Naive thymus-derived CD4-positive, alpha-beta T cell (primary cell): ENCODE data around the gene CDC42BPG. TPM values are rescaled to one million over a fixed set of nuclear protein-coding genes. Genes with fewer than 3 reads are reported as not detected.

Experiments used
- ATAC-seq: fragments of 150-1000 bp; cut with Tn5 transposase; 2 replicates; pipeline ENCODE4 v1.10.0; 2021; ENCODE audit warnings: mild to moderate bottlenecking, moderate library complexity
- CTCF ChIA-PET: fragments of 350-600 bp; sonication (Branson Sonifier 250); formaldehyde crosslinking; loops from one replicate; lab custom pipeline; 2021; ENCODE audit warnings: antibody characterized with exemption; lab: Charles Lee
- POLR2A ChIA-PET: fragments of 350-600 bp; sonication (Branson Sonifier 250); formaldehyde crosslinking; loops from one replicate; lab custom pipeline; 2021; ENCODE audit warnings: antibody characterized with exemption, inconsistent platforms; lab: Charles Lee
- DNase-seq, 9 donors: peaks; one replicate each; pipeline versions ENCODE4 v3.0.0 to v3.0.0-alpha.2; 2020 to 2022; ENCODE audit warnings: mixed read lengths in 1 of 9
- H3K27ac ChIP-seq: one replicate; pipeline ENCODE4 v1.7.0; 2013; ENCODE audit warnings: mild to moderate bottlenecking, low read depth, low read length, moderate library complexity
- H3K27me3 ChIP-seq, 2 donors: one replicate each; pipeline ENCODE4 v1.7.0; 2013; ENCODE audit warnings: low read length in 2 of 2, mild to moderate bottlenecking in 2 of 2, moderate library complexity in 2 of 2; ENCODE audit not compliant: control insufficient read depth in 2 of 2, insufficient read depth in 2 of 2
- H3K36me3 ChIP-seq, 3 experiments: 1 replicate in 2 of 3; 2 replicates in 1 of 3; pipeline ENCODE4 v1.7.0; 2013; ENCODE audit warnings: low read length in 3 of 3, mild to moderate bottlenecking in 3 of 3, moderate library complexity in 1 of 3; ENCODE audit not compliant: insufficient read depth in 3 of 3, control insufficient read depth in 2 of 3
- H3K4me1 ChIP-seq, 2 donors: one replicate each; pipeline ENCODE4 v1.7.0; 2013; ENCODE audit warnings: low read length in 2 of 2, mild to moderate bottlenecking in 2 of 2, moderate library complexity in 1 of 2; ENCODE audit not compliant: control insufficient read depth in 2 of 2, insufficient read depth in 2 of 2
- H3K4me3 ChIP-seq: 2 replicates; pipeline ENCODE4 v1.7.0; 2013; ENCODE audit warnings: mild to moderate bottlenecking, low read length
- H3K9me3 ChIP-seq, 3 experiments: 1 replicate in 2 of 3; 2 replicates in 1 of 3; pipeline ENCODE4 v1.7.0; 2013; ENCODE audit warnings: low read length in 3 of 3; ENCODE audit not compliant: control insufficient read depth in 2 of 3
- H3K27ac Mint-ChIP-seq, 9 donors: one replicate each; pipeline ENCODE4 v1.8.0; 2020 to 2022; ENCODE audit warnings: mixed read lengths in 9 of 9, mild to moderate bottlenecking in 8 of 9, moderate library complexity in 5 of 9, inconsistent platforms in 2 of 9
- H3K27me3 Mint-ChIP-seq, 5 donors: one replicate each; pipeline ENCODE4 v1.8.0; 2021 to 2022; ENCODE audit warnings: mixed read lengths in 5 of 5, mild to moderate bottlenecking in 1 of 5
- H3K36me3 Mint-ChIP-seq, 5 donors: one replicate each; pipeline ENCODE4 v1.8.0; 2020 to 2022; ENCODE audit warnings: mixed read lengths in 5 of 5, mild to moderate bottlenecking in 3 of 5, inconsistent platforms in 1 of 5
- H3K4me1 Mint-ChIP-seq, 7 donors: one replicate each; pipeline ENCODE4 v1.8.0; 2020 to 2022; ENCODE audit warnings: mixed read lengths in 7 of 7, mild to moderate bottlenecking in 3 of 7, inconsistent platforms in 1 of 7
- H3K4me3 Mint-ChIP-seq, 10 donors: one replicate each; pipeline ENCODE4 v1.8.0; 2020 to 2022; ENCODE audit warnings: mild to moderate bottlenecking in 10 of 10, mixed read lengths in 10 of 10, moderate library complexity in 6 of 10, inconsistent platforms in 2 of 10
- H3K9me3 Mint-ChIP-seq, 11 donors: one replicate each; pipeline ENCODE4 v1.8.0; 2020 to 2022; ENCODE audit warnings: mixed read lengths in 11 of 11, mild to moderate bottlenecking in 4 of 11, inconsistent platforms in 1 of 11, moderate library complexity in 1 of 11
- intact Hi-C, 2 donors: fragments of 100-400 bp; cut with micrococcal nuclease; formaldehyde crosslinking; loops; one replicate each; pipeline ENCODE4 v1.15.1; 2023
- polyA plus RNA-seq, 2 donors: library from polyadenylated mRNA; unstranded; fragments of 300-500 nt; fragmentation: Illumina TruSeq; gene quantifications; one replicate each; pipeline ENCODE4 v1.2.3, GENCODE V29; 2021
- total RNA-seq, 6 experiments: library from RNA in 5 of 6; stranded (reverse) in 5 of 6; gene quantifications; 1 replicate in 5 of 6; 2 replicates in 1 of 6; pipeline ENCODE4 v1.2.3 and lab custom pipeline; 2021 to 2026

The CDC42BPG gene
- total and polyA plus RNA-seq, 7 experiments from 2014 or later = 0.22 to 9.2 (median 6.9) TPM

- H3K9me3 ChIP-seq = no peaks in the 10 kb centered on the region
- intact Hi-C loops = no loop called here
- Mint-ChIP-seq H3K27ac (peak overlapping the region in 1 of 9 donors; percentile 19), H3K4me3 (no peak overlapping the region), H3K36me3 (peaks cover 0 to 11% (median 11%) of the 10 kb centered on the region in 5 donors), H3K27me3 (no peaks in the 10 kb centered on the region), H3K9me3 (peaks cover 0 to 1% (median 0%) of the 10 kb centered on the region in 11 donors), H3K4me1 (peaks cover 30 to 52% (median 35%) of the 10 kb centered on the region in 7 donors)
- no peak for ATAC-seq
- DNase-seq = no peak
- H3K4me3 ChIP-seq = no peak overlapping the region
- no peaks in the 10 kb centered on the region for H3K27me3 ChIP-seq
- no peak overlapping the region for H3K27ac ChIP-seq
- ChIA-PET POLR2A (interaction anchor here (0.6 to 12.0 kb wide), 8 partner anchors 12 to 88 kb away, joined by 3 to 125 read pairs (median 4); partner anchors contain the start of genes MEN1 and SF1), CTCF (no interaction called here)
- H3K4me1 ChIP-seq = peaks cover 0 to 16% of the 10 kb centered on the region in 2 donors
- peaks cover 0 to 79% (median 0%) of the 10 kb centered on the region in 3 experiments for H3K36me3 ChIP-seq
Observed at GRCh38 chr11:64796757-64797541, 47.5 kb downstream of the CDC42BPG start.

GRCh38 chr11:64796047-64796756, 48.3 kb downstream of the CDC42BPG start:
- no peaks in the 10 kb centered on the region for H3K27me3 Mint-ChIP-seq
- peaks cover 0 to 1% (median 0%) of the 10 kb centered on the region in 11 donors for H3K9me3 Mint-ChIP-seq
- peaks cover 0 to 9% of the 10 kb centered on the region in 2 donors for H3K4me1 ChIP-seq
- no peak overlapping the region for H3K27ac ChIP-seq
- H3K36me3 Mint-ChIP-seq = peaks cover 0 to 11% (median 11%) of the 10 kb centered on the region in 5 donors
- peak overlapping the region in 3 of 9 donors; percentile 0 to 84 (median 65) for H3K27ac Mint-ChIP-seq
- ChIA-PET POLR2A (interaction anchor here (0.6 to 12.0 kb wide), 6 partner anchors 12 to 53 kb away, joined by 3 to 125 read pairs (median 4); partner anchors contain the start of genes MEN1 and SF1), CTCF (no interaction called here)
- H3K36me3 ChIP-seq = peaks cover 0 to 79% (median 0%) of the 10 kb centered on the region in 3 experiments
- DNase-seq = no peak
- no peaks in the 10 kb centered on the region for H3K9me3 ChIP-seq
- ATAC-seq = no peak
- no peaks in the 10 kb centered on the region for H3K27me3 ChIP-seq
- H3K4me3 ChIP-seq = no peak overlapping the region
- intact Hi-C loops = no loop called here
- H3K4me1 Mint-ChIP-seq = peaks cover 25 to 45% (median 35%) of the 10 kb centered on the region in 7 donors
- H3K4me3 Mint-ChIP-seq = no peak overlapping the region

GRCh38 chr11:64794526-64794925, 49.9 kb downstream of the CDC42BPG start:
- peaks cover 20 to 41% (median 32%) of the 10 kb centered on the region in 7 donors for H3K4me1 Mint-ChIP-seq
- H3K27ac Mint-ChIP-seq = peak overlapping the region; percentile 37 to 92 (median 81)
- peaks cover 0 to 15% (median 9%) of the 10 kb centered on the region in 5 donors for H3K36me3 Mint-ChIP-seq

GRCh38 chr11:64793271-64794160, 50.9 kb downstream of the CDC42BPG start:
- ATAC-seq = no peak
- CTCF ChIA-PET = interaction anchor here (0.6 to 0.9 kb wide), 3 partner anchors 12 to 53 kb away, joined by 3 to 4 read pairs (median 4); no protein-coding TSS in a partner anchor

More at GRCh38 chr11:64794526-64794925, 49.9 kb downstream of the CDC42BPG start:
- POLR2A ChIA-PET = interaction anchor here (0.6 to 3.0 kb wide), 11 partner anchors 8 to 1113 kb away, joined by 3 to 19 read pairs (median 6); partner anchors contain the start of genes MAP4K2, SF1 and TRPT1
- Histone ChIP-seq H3K4me3 (no peak overlapping the region), H3K36me3 (peaks cover 0 to 74% (median 0%) of the 10 kb centered on the region in 3 experiments), H3K9me3 (no peaks in the 10 kb centered on the region), H3K4me1 (peaks cover 0 to 9% of the 10 kb centered on the region in 2 donors), H3K27me3 (no peaks in the 10 kb centered on the region), H3K27ac (peak overlapping the region; percentile 43)
- Mint-ChIP-seq H3K4me3 (peak overlapping the region in 4 of 10 donors; percentile 13 to 63 (median 25)), H3K9me3 (peaks cover 0 to 1% (median 0%) of the 10 kb centered on the region in 11 donors), H3K27me3 (no peaks in the 10 kb centered on the region)
- DNase-seq (no peak), ATAC-seq (no peak)
- intact Hi-C loops = no loop called here
- CTCF ChIA-PET = no interaction called here

GRCh38 chr11:64792482-64792881, 52.0 kb downstream of the CDC42BPG start:
- Histone ChIP-seq H3K4me1 (peaks cover 0 to 14% of the 10 kb centered on the region in 2 donors), H3K9me3 (no peaks in the 10 kb centered on the region), H3K27me3 (no peaks in the 10 kb centered on the region), H3K4me3 (no peak overlapping the region), H3K36me3 (peaks cover 0 to 67% (median 0%) of the 10 kb centered on the region in 3 experiments), H3K27ac (no peak overlapping the region)
- H3K27me3 Mint-ChIP-seq = no peaks in the 10 kb centered on the region
- ChIA-PET POLR2A (interaction anchor here (1.0 to 3.0 kb wide), 5 partner anchors 8 to 18 kb away, joined by 3 to 19 read pairs (median 5); partner anchors contain the start of genes MAP4K2 and SF1), CTCF (interaction anchor here (1.5 to 1.6 kb wide), 2 partner anchors 10 to 30 kb away, joined by 3 to 4 read pairs; no protein-coding TSS in a partner anchor)
- intact Hi-C loops = no loop called here
- H3K4me3 Mint-ChIP-seq = no peak overlapping the region
- H3K4me1 Mint-ChIP-seq = peaks cover 17 to 38% (median 29%) of the 10 kb centered on the region in 7 donors
- H3K9me3 Mint-ChIP-seq = peaks cover 0 to 1% (median 0%) of the 10 kb centered on the region in 11 donors
- no peak for ATAC-seq
- peak overlapping the region in 3 of 9 donors; percentile 67 to 92 (median 78) for H3K27ac Mint-ChIP-seq
- peaks cover 0 to 10% (median 4%) of the 10 kb centered on the region in 5 donors for H3K36me3 Mint-ChIP-seq
- no peak for DNase-seq

More at GRCh38 chr11:64793271-64794160, 50.9 kb downstream of the CDC42BPG start:
- peaks cover 0 to 74% (median 0%) of the 10 kb centered on the region in 3 experiments for H3K36me3 ChIP-seq
- Mint-ChIP-seq H3K4me3 (peak overlapping the region in 6 of 10 donors; percentile 12 to 53 (median 27)), H3K27me3 (no peaks in the 10 kb centered on the region), H3K4me1 (peaks cover 15 to 35% (median 26%) of the 10 kb centered on the region in 7 donors), H3K27ac (peak overlapping the region; percentile 42 to 92 (median 77)), H3K36me3 (peaks cover 0 to 10% (median 4%) of the 10 kb centered on the region in 5 donors), H3K9me3 (peaks cover 0 to 1% (median 0%) of the 10 kb centered on the region in 11 donors)
- no peak for DNase-seq
- no peaks in the 10 kb centered on the region for H3K27me3 ChIP-seq
- H3K4me3 ChIP-seq = no peak overlapping the region
- POLR2A ChIA-PET = interaction anchor here (0.6 to 3.0 kb wide), 12 partner anchors 7 to 59 kb away, joined by 3 to 19 read pairs (median 5); partner anchors contain the start of genes MAP4K2 and SF1
- H3K4me1 ChIP-seq = peaks cover 0 to 9% of the 10 kb centered on the region in 2 donors
- intact Hi-C loops = no loop called here
- H3K9me3 ChIP-seq = no peaks in the 10 kb centered on the region
- H3K27ac ChIP-seq = peak overlapping the region; percentile 43
